HG02588 (cell line): ENCODE measurements around the gene IRAK4.

Experiments used
- ATAC-seq: cut with Tn5 transposase; IDR thresholded peaks from one replicate; pipeline ENCODE4 v1.9.1; 2021; ENCODE audit warnings: mild to moderate bottlenecking, moderate library complexity; ENCODE audit not compliant: unreplicated experiment

Gene IRAK4

GRCh38 chr12:43764528-43764927 lies 5.8 kb downstream of the IRAK4 start:
- ATAC-seq: no peak

DNA sequence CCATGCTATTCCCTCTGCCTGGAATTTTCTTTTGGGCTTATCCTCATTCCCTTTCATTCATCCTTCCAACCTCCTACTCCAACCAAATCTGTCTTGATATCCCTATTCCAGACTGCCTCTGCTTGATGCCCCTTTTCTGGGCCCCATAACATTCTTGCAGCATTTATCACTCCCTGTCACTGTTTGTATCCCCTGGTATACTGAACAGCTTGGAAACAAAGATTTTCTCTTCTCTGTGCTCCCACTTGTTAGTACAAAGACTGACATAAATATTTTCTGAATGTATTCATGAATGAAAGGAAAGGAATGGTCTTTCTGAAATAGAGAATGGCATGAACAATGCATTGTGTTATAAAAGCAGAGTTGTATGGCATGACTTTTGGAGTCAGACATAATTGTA lies 7.5 kb downstream of the IRAK4 start:
- no peak for ATAC-seq

GRCh38 chr12:43776498-43776897 lies 17.7 kb downstream of the IRAK4 start:
- no peak for ATAC-seq

DNA sequence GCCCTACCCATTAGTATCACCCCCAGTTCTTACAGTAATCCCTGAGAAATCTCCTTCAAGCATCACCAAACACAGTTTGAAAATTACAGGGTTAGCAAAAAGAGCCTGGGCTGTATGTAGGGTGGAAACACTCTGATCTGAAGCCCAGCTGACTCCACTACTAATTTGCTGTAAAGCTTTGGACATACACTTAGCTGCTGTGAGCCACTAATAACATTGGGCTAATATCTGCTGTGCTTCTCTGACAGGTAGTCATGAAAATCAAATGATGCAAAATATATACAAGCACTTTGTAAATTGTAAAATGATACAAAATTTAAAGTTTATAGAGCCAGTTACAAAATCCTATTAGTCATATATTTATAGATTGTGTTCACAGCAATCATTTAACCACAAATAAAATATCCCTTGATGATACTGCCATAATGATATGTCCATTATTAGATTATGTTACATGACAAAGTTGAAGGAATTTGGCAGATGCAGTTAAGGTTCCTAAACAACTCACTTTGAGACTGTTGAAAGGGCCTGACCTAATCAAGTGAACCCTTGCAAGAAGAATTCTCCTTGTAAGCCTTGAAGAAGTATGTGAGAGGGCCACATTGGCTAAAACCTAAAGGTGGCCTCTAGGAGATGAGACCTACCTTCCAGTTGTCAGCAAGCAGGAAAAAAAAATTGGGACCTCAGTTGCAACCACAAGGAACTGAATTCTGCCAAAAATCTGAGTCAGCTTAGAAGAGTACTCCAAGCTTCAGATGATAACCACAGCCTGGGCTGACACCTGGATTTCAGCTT lies 28.3 kb downstream of the IRAK4 start:
- no peak for ATAC-seq

DNA sequence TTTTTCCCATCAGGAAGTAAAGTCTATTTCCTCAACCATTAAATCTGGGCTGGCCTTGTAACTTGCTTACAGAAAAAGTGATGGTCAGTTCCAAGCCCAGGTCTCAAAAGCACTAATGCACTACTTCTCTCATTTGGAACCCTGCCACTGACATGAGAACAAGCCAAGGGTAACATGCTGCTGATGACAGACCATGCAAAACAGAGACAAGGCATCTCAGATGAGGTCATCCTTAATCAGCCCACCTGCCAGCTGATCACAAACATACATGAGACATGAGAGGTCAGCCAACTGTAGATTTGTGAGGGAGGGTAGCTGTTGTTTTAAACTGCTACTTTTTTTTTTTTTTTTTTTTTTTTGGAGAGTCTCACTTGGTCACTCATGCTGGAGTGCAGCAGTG lies 31.2 kb downstream of the IRAK4 start:
- no peak for ATAC-seq

DNA sequence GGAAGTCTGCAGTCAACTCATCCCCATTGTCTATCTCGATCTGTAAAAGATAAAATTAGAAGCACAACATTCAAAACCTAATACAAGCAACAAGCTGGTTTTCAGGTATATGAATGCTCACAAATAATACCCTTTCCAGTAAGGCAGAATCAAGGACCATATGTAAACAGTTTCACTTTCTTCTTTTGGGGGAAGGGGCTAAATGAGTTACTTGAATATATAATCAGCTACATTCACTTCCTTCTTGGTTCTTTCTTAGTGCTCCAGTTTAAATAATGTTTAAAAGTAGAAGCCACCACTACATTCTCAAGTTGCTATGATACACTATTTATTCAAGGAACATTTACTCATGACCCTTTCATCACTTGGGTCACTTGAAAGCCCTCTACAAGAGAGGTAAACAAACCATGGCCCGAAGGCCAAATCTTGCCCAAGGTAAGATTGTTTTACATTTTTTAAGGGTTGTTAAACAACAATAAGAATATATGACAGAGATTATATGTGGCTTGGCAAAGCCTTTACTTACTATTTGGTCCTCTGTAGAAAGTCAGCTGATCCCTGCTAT lies 37.0 kb downstream of the IRAK4 start:
- no peak for ATAC-seq

- no peak for ATAC-seq
These were observed 38.9 kb downstream of the IRAK4 start for GRCh38 chr12:43797561-43798217.

GRCh38 chr12:43805149-43805859 lies 46.6 kb downstream of the IRAK4 start:
- ATAC-seq: no peak

DNA sequence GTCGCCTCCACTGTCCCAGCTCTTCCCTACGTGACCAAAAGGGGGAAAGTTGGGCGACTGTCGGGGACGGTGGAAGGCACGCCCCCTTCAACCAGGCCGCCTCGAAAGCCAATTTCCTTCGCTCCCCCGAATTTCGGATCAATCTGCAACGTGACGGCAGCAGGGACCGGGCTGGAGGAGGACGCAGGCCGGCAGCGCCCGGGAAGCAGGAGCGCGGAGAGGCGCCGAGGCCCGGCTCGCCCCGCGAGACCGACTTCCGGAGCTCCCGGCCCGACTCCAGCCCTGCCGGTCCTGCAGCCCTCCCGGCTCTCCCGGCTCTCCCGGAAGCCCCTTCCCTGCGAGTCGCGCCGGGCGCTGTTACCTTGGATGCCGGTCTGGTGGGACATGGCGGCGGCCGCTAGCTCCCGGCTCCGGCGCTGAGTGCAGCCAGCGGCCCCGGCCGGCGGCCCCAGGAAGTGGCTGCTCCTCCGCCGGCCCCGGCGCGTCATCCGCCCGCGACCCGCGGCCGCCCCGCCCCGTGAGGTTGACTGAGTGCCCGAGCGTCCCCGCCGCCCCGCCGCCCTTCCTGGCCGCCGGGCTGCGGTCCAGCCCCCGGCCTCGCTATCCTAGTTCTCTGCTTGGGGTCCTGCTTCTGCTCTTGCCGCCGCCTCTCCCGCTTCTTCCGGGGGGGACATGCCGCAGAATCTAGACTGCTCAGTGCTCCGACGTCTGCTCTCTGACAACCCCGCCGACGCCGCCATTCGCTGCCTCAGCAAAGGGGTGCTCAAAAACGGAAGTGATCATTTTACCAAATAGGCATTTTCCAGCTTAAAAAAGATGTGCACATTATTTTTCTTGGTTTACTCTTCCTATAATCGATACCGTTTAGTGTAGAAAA lies 47.3 kb downstream of the IRAK4 start, which contains the start of gene TWF1:
TSS of gene TWF1 (minus strand) at position 458 of the 877 bp plus-strand sequence. CDS start at position 386, 72 bp downstream.
- peak; percentile 96 for ATAC-seq

DNA sequence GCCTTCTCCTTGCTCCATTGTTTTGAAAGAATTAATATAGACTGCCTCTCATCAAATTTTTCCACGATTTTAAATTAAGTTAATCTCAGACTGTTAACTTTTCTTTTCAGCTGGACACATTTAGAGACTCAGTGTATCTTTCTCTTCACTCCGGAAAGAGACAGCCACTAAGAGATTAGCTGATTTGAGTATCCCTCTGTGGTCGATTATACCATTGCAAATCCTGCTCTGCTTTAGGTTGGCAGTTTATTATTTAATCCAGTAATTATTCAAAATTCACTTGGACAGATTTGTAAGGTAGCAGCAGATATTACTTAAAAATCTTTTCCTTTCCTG lies 48.0 kb downstream of the IRAK4 start:
- no peak for ATAC-seq

GRCh38 chr12:43807386-43807785 lies 48.6 kb downstream of the IRAK4 start:
- no peak for ATAC-seq

DNA sequence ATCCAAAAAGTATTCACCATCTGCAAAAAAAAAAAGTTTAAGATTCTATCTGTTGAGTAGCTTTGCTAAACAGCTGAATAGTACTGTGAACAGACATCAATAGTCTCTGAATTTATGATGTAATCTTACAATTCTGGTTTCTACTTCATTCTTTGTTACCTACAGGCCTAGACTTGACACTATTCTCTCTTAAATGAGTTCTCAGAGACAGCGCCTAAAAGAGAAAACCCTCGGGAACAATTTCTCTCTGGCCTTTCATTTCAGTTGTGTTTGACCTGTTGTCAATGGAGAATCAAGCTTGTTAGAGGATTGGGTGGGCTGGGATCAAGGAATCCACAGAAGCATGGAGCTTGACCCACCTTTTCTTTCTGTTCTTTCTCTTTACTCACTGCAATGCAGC lies 53.3 kb downstream of the IRAK4 start:
- ATAC-seq: no peak

- no peak for ATAC-seq
These were observed 54.2 kb downstream of the IRAK4 start for GRCh38 chr12:43812926-43813325.

DNA sequence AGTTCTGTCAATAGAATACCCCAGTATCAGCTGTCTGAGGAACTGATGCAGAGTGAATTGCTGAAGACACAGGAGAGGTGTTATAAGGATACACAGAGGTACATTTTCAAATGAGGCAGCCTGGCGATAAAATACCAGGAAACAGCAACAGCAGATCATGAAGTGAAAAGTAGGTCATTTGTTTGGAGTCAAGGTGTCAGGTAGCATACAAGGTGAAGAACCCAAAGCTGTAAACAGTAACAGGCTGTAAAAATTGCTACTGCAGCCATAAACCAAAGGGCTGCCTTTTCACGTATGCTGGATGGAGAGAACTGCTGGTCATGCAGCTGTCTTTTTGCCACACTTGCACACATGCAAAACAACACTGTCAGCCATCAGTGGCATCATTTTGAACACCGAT lies 56.7 kb downstream of the IRAK4 start:
- no peak for ATAC-seq

DNA sequence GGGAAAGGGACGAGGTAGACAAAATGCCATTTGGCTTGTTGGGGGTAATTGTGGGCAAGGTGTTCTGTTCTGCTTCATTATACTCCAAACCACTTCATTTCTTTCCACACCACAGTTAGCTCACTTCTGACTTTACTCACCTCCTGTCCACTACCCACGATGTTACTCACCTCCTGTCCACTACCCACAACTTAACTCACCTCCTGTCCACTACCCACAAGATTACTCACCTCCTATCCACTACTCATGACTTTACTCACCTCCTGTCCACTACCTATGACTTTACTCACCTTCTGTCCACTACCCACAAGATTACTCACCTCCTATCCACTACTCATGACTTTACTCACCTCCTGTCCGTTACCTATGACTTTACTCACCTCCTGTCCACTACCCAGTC lies 57.4 kb downstream of the IRAK4 start:
- no peak for ATAC-seq

DNA sequence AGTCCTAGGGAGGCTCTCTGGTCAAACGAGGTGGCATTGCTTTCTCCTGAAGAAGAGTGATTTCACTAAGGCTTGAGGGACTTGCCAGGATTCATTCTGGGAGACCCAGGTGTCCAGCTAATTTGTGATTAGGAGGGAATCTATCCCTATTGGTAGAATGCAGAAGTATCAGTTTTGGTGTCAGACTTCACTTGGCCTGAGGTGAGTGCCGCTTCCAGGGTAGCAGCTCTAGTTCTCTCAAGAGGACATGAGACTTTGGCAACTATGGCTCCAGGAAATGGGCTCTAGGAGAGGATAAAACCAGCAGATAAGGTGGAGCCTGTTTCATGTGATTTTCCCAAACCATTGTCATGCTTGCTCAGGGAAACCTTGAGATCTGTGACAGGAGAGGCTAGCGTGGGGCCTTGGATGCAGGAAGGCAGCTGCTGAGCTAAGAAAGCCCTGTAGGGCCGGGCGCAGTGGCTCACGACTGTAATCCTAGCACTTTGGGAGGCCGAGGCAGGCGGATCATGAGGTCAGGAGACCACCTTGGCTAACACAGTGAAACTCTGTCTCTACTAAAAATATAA lies 65.5 kb downstream of the IRAK4 start:
- ATAC-seq: no peak

- ATAC-seq: no peak
These were observed 67.9 kb downstream of the IRAK4 start for GRCh38 chr12:43826681-43827080.

- no peak for ATAC-seq
These were observed 68.3 kb downstream of the IRAK4 start for GRCh38 chr12:43827093-43827492.

- ATAC-seq: no peak
These were observed 73.9 kb downstream of the IRAK4 start for GRCh38 chr12:43832463-43833168.

GRCh38 chr12:43835264-43835655 lies 76.5 kb downstream of the IRAK4 start:
- ATAC-seq: peak; percentile 5
